Thyroid gland (tissue), 4 donors: Measurements from ENCODE around the gene MAST4. TPM values are rescaled to one million over a fixed set of nuclear protein-coding genes. Genes with fewer than 3 reads are reported as not detected.

Experiments used
- DNase-seq, 2 donors: peaks; one replicate each; pipeline ENCODE4 v3.0.0-alpha.2; 2019
- H3K27ac ChIP-seq, 3 donors: fragments of 200-600 bp; sonication (generic); 1 replicate in 2 of 3; 2 replicates in 1 of 3; pipeline ENCODE4 v1.5.1; 2016 to 2019; ENCODE audit warnings: mild to moderate bottlenecking in 1 of 3, moderate library complexity in 1 of 3
- H3K27me3 ChIP-seq: fragments of 200-600 bp; sonication (generic); one replicate; pipeline ENCODE4 v1.5.1; 2019
- H3K36me3 ChIP-seq, 2 donors: fragments of 200-600 bp; sonication (generic); one replicate each; pipeline ENCODE4 v1.5.1; 2016 to 2019
- H3K4me1 ChIP-seq, 2 donors: fragments of 200-600 bp; sonication (generic); one replicate each; pipeline ENCODE4 v1.5.1; 2017 to 2019
- H3K4me3 ChIP-seq, 3 donors: fragments of 200-600 bp; sonication (generic); replicated peaks in 1 of 3; 1 replicate in 2 of 3; 2 replicates in 1 of 3; pipeline ENCODE4 v1.5.1; 2016; ENCODE audit warnings: mild to moderate bottlenecking in 1 of 3
- H3K9me3 ChIP-seq: fragments of 200-600 bp; sonication (generic); one replicate; pipeline ENCODE4 v1.5.1; 2017
- POLR2A ChIP-seq, 2 donors: fragments of 450-650 bp; IDR thresholded peaks; one replicate each; pipeline ENCODE4 v1.6.1; 2017; ENCODE audit warnings: antibody characterized with exemption in 2 of 2, mild to moderate bottlenecking in 2 of 2, moderate library complexity in 1 of 2
- WGBS, 2 donors: methylation state at CpG; one replicate each; pipeline ENCODE4 v1.1.5; 2017; 5-methylcytosine and 5-hydroxymethylcytosine counted together
- intact Hi-C: fragments of 100-400 bp; cut with DNase I; formaldehyde crosslinking; loops from one replicate; pipeline ENCODE4 v1.15.1; 2023
- total RNA-seq, 4 donors: library from RNA; depleted of rRNA; stranded (reverse); fragments of >200 nt; gene quantifications; one replicate each; pipeline ENCODE4 v1.2.3, GENCODE V29; 2016
- TF ChIP-seq, protein P1 (sequence below), 6 experiments: fragments of 200-600 bp in 3 of 6; fragments of 450-650 bp in 3 of 6; sonication (generic) in 3 of 6; IDR thresholded peaks; one replicate each; pipeline ENCODE4 v1.5.1; 2016 to 2019; ENCODE audit warnings: antibody characterized with exemption in 6 of 6, mild to moderate bottlenecking in 2 of 6, inconsistent platforms in 1 of 6, moderate library complexity in 1 of 6

The MAST4 gene
- total RNA-seq, 4 donors from 2014 or later: 20.2 to 38.3 (median 24.4) TPM

DNA sequence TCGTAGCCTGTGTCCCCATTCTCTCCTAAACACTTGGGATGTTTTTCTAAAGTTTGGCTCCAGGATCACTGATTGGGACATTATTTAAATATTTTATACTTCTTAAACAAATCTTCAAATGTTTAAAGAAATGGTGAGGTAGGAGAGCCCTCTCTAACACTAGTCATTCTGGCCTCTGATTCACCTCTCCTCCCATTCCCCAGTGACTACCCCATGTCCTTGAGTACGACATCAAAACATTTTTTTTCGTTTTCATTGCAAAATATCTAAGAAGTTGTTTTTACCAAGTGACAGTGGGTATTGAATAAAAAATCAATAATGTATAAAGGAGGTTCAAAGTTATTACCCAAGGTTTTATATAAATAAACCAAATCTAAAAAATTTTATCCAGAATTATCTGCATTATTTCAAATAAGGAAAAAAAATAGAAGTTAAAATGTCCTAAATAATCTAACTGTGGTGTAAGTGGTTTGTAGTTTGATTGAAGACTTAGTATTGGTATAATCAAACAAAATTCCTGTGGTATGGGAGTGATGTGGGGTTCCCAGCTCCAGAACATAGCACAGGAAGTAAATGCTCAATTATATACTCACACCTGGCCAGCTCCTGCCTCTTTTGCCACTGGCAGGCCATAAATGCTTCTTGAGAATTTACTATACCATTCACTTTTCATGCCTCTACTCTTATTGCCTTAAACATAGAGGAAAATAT, 51.1 kb downstream of the MAST4 start:
- H3K36me3 ChIP-seq: no peaks in the 10 kb centered on the region
- no peak for DNase-seq
- no peak overlapping the region for H3K4me3 ChIP-seq
- no peak overlapping the region for H3K27ac ChIP-seq
- WGBS, 2 donors: 73 to 81% methylated on average over 3 of the region's 3 CpGs
- intact Hi-C loops: no loop called here
- H3K4me1 ChIP-seq: no peaks in the 10 kb centered on the region
- no peaks in the 10 kb centered on the region for H3K9me3 ChIP-seq
- TF ChIP-seq, protein P1, sequence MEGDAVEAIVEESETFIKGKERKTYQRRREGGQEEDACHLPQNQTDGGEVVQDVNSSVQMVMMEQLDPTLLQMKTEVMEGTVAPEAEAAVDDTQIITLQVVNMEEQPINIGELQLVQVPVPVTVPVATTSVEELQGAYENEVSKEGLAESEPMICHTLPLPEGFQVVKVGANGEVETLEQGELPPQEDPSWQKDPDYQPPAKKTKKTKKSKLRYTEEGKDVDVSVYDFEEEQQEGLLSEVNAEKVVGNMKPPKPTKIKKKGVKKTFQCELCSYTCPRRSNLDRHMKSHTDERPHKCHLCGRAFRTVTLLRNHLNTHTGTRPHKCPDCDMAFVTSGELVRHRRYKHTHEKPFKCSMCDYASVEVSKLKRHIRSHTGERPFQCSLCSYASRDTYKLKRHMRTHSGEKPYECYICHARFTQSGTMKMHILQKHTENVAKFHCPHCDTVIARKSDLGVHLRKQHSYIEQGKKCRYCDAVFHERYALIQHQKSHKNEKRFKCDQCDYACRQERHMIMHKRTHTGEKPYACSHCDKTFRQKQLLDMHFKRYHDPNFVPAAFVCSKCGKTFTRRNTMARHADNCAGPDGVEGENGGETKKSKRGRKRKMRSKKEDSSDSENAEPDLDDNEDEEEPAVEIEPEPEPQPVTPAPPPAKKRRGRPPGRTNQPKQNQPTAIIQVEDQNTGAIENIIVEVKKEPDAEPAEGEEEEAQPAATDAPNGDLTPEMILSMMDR (IDR thresholded peaks at IDR 0.05): no peak
- TF ChIP-seq POLR2A (IDR thresholded peaks at IDR 0.05): no peak
- no peaks in the 10 kb centered on the region for H3K27me3 ChIP-seq

GRCh38 chr5:66652818-66653217, 56.6 kb downstream of the MAST4 start:
- H3K4me3 ChIP-seq: no peak overlapping the region
- H3K27ac ChIP-seq: no peak overlapping the region
- WGBS, 2 donors: 90 to 94% methylated on average over 3 of the region's 3 CpGs
- no peak for DNase-seq
- no peaks in the 10 kb centered on the region for H3K9me3 ChIP-seq
- H3K27me3 ChIP-seq: no peaks in the 10 kb centered on the region
- no peaks in the 10 kb centered on the region for H3K36me3 ChIP-seq
- intact Hi-C loops: no loop called here
- H3K4me1 ChIP-seq: no peaks in the 10 kb centered on the region
- TF ChIP-seq, protein P1 (IDR thresholded peaks at IDR 0.05): no peak
- TF ChIP-seq POLR2A (IDR thresholded peaks at IDR 0.05): no peak

GRCh38 chr5:66653325-66653724, 57.1 kb downstream of the MAST4 start:
- no peak overlapping the region for H3K27ac ChIP-seq
- 93 to 94% methylated on average over 1 of the region's 1 CpG for WGBS, 2 donors
- no peaks in the 10 kb centered on the region for H3K9me3 ChIP-seq
- no peaks in the 10 kb centered on the region for H3K4me1 ChIP-seq
- intact Hi-C loops: no loop called here
- TF ChIP-seq, protein P1 (IDR thresholded peaks at IDR 0.05): no peak
- TF ChIP-seq POLR2A (IDR thresholded peaks at IDR 0.05): no peak
- H3K27me3 ChIP-seq: no peaks in the 10 kb centered on the region
- no peaks in the 10 kb centered on the region for H3K36me3 ChIP-seq
- no peak for DNase-seq
- no peak overlapping the region for H3K4me3 ChIP-seq

DNA sequence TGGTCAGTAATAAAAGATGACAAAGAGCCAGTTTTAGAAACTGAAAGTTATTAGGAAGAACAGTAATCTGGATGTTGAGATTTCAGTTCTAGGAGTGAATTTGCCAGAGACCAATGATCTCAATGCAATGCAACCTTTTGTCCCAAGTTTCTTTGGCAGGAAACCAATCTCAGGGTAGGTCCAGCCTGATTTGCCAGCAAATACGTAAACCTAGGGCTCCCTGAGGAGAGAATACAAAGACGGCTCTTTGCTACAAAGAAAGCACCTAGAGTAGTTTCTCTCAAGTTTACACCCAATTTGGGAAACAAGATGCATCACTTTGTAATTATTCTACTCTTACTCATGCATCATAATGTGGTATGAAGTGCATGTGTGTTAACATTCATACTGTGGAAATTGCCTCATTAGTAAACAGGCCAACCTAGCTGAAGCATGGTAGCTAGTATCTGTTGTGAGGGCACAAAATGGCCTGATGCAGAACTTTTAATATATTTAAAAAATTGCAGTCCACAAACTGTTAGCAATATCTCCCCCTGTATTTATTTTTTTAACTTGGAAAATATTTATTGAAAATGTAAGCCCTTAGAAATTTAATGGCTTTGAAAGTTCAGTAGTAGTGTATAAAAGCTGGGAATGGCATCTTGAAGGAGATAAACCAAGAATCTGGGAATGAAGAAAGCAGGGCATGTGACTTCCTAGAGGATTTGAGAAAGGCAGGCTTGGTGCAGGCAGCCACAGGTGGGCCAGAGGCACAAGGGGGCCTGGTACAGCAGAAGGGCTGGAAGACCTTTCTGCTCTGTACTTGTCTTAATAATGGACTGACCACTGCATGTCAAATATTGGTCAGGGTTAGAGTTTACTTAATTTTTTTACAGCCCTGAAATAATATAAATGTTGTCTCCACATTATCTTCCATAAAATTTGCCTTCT, 59.5 kb downstream of the MAST4 start:
- intact Hi-C loops: no loop called here
- Histone ChIP-seq H3K27me3 (no peaks in the 10 kb centered on the region), H3K4me3 (no peak overlapping the region), H3K36me3 (no peaks in the 10 kb centered on the region), H3K27ac (no peak overlapping the region), H3K4me1 (no peaks in the 10 kb centered on the region), H3K9me3 (no peaks in the 10 kb centered on the region)
- no peak for DNase-seq
- no peak for TF ChIP-seq POLR2A (IDR thresholded peaks at IDR 0.05)
- TF ChIP-seq, protein P1 (IDR thresholded peaks at IDR 0.05): no peak
- WGBS, 2 donors: 36 to 50% methylated on average over 2 of the region's 2 CpGs

DNA sequence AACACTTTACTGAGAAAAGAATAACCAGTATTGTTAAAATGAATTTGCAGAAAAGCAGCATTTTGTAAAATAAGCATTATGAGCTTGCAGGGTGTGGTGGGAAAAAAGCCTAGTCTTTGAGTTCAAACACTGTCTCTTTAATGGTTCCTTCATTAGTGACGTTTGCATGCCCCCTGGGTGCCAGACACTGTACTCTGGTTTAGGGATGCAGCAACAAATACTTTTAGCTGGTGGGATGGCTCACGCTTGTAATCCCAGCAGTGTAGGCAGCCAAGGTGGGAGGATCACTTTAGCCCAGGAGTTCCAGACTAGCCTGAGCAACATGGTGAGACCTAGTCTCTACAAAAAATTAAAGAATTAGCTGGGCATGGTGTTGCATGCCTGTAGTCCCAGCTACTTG, 62.3 kb downstream of the MAST4 start:
- intact Hi-C loops: no loop called here
- no peaks in the 10 kb centered on the region for H3K4me1 ChIP-seq
- no peak for DNase-seq
- no peak for TF ChIP-seq POLR2A (IDR thresholded peaks at IDR 0.05)
- TF ChIP-seq, protein P1 (IDR thresholded peaks at IDR 0.05): no peak
- H3K27ac ChIP-seq: no peak overlapping the region
- 84 to 87% methylated on average over 2 of the region's 2 CpGs for WGBS, 2 donors
- H3K36me3 ChIP-seq: no peaks in the 10 kb centered on the region
- H3K4me3 ChIP-seq: no peak overlapping the region
- H3K27me3 ChIP-seq: no peaks in the 10 kb centered on the region
- no peaks in the 10 kb centered on the region for H3K9me3 ChIP-seq
